ENCODE data around the gene C1QL2. TPM values are rescaled to one million over a fixed set of nuclear protein-coding genes. Genes with fewer than 3 reads are reported as not detected.
A peak's percentile ranks its signal among the peaks of the same experiment; 100 is the strongest.

Gene C1QL2
- total and polyA plus RNA-seq, 9 donors: not detected

DNA sequence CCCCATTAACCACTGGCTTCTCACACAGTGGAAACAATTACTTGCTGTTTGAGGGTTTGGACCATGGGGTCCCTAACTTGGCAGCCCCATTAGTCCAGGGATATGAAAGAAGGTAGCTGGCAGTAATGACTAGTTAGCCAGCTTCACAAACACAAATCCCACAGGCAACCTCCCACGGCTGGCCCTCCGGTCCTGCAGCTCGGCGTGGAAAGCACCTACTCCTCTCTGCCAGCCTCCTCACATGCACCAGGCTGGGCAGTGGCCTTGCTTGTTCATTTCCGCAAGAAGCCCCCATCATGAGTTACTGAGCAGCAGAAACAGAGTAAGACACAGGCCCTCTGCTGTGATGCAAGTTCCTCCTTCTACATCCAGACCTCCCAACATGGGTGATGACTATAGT is 13.7 kb downstream of the C1QL2 start:
- DNase-seq: no peak
- Histone ChIP-seq H3K4me1 (ENCODE audit: control insufficient read depth, insufficient read depth, low read length) (no peaks in the 10 kb centered on the region), H3K27me3 (ENCODE audit: control insufficient read depth, insufficient read depth, low read length) (peaks cover 3% of the 10 kb centered on the region), H3K4me3 (ENCODE audit: low read length) (no peak overlapping the region), H3K9me3 (replicated peaks; ENCODE audit: control insufficient read depth, low read depth, low read length) (no peaks in the 10 kb centered on the region), H3K36me3 (ENCODE audit: control insufficient read depth, insufficient read depth, low read length) (no peaks in the 10 kb centered on the region), H3K27ac (ENCODE audit: low read length) (no peak overlapping the region)
- 75% methylated on average over 4 of the region's 5 CpGs for WGBS (ENCODE audit: insufficient coverage)

DNA sequence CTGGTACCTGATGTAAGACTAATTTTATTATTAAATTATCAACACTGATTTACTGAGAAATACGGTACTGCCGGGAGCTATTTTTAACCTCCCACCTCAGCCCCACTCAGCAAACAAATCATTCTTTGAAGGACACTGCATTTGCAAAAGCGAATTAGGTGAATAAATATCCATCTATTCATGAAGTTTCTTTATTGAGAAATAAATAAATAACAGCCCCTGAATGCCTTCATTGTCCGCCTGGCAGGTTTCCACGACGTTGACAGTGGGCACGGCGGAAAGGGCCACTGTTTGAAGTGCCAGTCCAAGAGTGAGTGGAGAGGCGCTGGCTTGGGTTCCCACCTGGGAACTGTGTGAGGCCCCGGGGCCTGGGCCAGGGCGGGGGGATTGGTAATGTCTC is 15.7 kb downstream of the C1QL2 start:
- DNase-seq: no peak
- no peak overlapping the region for H3K27ac ChIP-seq (ENCODE audit: low read length)
- no peak overlapping the region for H3K4me3 ChIP-seq (ENCODE audit: low read length)
- 70% methylated on average over 8 of the region's 11 CpGs for WGBS (ENCODE audit: insufficient coverage)
- peaks cover 7% of the 10 kb centered on the region for H3K27me3 ChIP-seq (ENCODE audit: control insufficient read depth, insufficient read depth, low read length)
- H3K4me1 ChIP-seq (ENCODE audit: control insufficient read depth, insufficient read depth, low read length): no peaks in the 10 kb centered on the region
- H3K9me3 ChIP-seq (replicated peaks; ENCODE audit: control insufficient read depth, low read depth, low read length): no peaks in the 10 kb centered on the region
- H3K36me3 ChIP-seq (ENCODE audit: control insufficient read depth, insufficient read depth, low read length): no peaks in the 10 kb centered on the region

DNA sequence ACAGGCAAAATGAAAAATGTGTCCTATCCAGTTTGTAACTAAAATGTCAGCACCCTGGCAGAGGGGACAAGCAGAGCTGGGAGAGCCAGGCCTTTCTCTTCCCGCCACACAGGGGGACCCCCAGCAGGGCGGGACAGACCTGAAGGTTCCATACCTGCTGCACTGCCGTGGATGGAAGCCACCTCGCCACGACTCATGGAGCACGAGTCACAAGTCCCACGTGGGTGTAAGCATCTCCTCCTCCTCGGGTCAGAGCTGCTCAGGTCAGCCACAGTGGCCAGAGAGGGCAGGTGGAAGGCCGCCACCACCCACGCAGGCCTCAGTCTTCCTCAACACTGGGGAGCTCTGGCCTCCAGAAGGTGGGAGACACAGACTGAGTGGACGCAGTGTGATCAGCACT is 21.0 kb downstream of the C1QL2 start:
- DNase-seq: no peak
- no peak overlapping the region for H3K27ac ChIP-seq (ENCODE audit: low read length)
- H3K4me3 ChIP-seq (ENCODE audit: low read length): no peak overlapping the region
- H3K36me3 ChIP-seq (ENCODE audit: control insufficient read depth, insufficient read depth, low read length): no peaks in the 10 kb centered on the region
- no peaks in the 10 kb centered on the region for H3K9me3 ChIP-seq (replicated peaks; ENCODE audit: control insufficient read depth, low read depth, low read length)
- H3K4me1 ChIP-seq (ENCODE audit: control insufficient read depth, insufficient read depth, low read length): no peaks in the 10 kb centered on the region
- 82% methylated on average over 11 of the region's 11 CpGs for WGBS (ENCODE audit: insufficient coverage)
- H3K27me3 ChIP-seq (ENCODE audit: control insufficient read depth, insufficient read depth, low read length): peaks cover 7% of the 10 kb centered on the region

DNA sequence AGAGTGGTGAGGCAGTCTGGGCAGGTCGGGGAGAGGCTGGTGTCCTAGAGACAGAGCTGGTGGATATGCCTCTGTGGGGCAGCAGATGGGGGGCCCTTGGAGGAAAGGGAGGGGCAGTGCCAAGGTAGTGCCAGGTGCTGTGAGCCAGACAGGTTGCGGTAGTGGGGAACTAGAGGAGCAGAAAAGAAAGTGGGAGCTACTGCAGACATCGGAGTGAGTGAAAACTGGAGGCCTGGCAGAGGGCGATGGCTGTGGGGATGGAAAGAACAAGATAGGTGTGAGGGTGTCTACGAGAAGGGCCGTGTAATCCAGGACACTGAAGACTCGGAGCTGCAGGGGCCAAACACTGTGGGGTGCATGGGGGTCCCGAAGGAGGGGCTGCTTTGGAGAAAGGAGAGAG is 21.7 kb downstream of the C1QL2 start:
- no peak for DNase-seq
- no peak overlapping the region for H3K4me3 ChIP-seq (ENCODE audit: low read length)
- 74% methylated on average over 7 of the region's 8 CpGs for WGBS (ENCODE audit: insufficient coverage)

DNA sequence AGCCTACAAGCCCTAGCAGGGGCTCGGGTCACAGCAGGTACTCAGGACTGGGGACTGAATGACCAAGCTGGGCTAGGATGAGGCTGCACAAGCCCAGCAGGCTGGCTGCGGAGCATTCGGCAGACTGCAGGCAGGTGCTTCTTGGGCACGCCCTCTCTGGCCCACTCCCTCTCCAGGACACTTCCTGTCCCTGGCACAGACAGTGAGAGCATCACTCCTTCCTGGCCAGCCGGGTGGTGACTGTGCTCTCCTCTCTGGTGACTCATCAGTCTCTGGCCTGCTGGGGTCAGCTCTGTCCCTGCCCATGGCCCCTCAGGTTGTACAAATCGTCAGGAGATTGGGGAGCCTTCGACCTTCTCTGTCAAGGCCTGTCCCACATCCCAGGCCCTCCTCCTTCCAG is 22.5 kb downstream of the C1QL2 start:
- no peak for DNase-seq
- WGBS (ENCODE audit: insufficient coverage): 56% methylated on average over 6 of the region's 7 CpGs
- Histone ChIP-seq H3K27me3 (ENCODE audit: control insufficient read depth, insufficient read depth, low read length) (peaks cover 7% of the 10 kb centered on the region), H3K36me3 (ENCODE audit: control insufficient read depth, insufficient read depth, low read length) (no peaks in the 10 kb centered on the region), H3K4me3 (ENCODE audit: low read length) (no peak overlapping the region), H3K27ac (ENCODE audit: low read length) (no peak overlapping the region), H3K4me1 (ENCODE audit: control insufficient read depth, insufficient read depth, low read length) (no peaks in the 10 kb centered on the region), H3K9me3 (replicated peaks; ENCODE audit: control insufficient read depth, low read depth, low read length) (no peaks in the 10 kb centered on the region)

More for the DNA sequence above, 21.7 kb downstream of the C1QL2 start:
- no peak overlapping the region for H3K27ac ChIP-seq (ENCODE audit: low read length)
- peaks cover 7% of the 10 kb centered on the region for H3K27me3 ChIP-seq (ENCODE audit: control insufficient read depth, insufficient read depth, low read length)
- H3K9me3 ChIP-seq (replicated peaks; ENCODE audit: control insufficient read depth, low read depth, low read length): no peaks in the 10 kb centered on the region
- H3K4me1 ChIP-seq (ENCODE audit: control insufficient read depth, insufficient read depth, low read length): no peaks in the 10 kb centered on the region
- no peaks in the 10 kb centered on the region for H3K36me3 ChIP-seq (ENCODE audit: control insufficient read depth, insufficient read depth, low read length)

DNA sequence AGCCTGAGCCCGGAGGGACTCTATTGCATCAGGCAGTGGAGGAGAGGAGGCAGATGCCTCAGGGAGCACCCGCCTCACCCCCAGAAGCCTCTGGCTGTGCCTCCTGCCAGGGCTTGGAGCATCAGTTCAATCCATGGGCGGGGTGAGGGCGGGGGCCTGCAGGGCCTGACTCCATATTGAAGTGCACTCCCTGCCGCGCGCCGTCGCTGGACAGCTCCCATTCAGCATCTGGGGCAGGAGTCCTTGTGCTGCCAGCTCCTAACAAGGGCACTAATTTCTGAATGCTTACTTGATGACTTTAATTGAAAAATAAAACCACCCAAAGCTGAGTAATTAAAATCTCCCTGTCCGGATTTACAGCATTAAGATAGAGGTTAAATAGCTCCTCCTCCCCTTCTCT is 23.8 kb downstream of the C1QL2 start:
- H3K36me3 ChIP-seq (ENCODE audit: control insufficient read depth, insufficient read depth, low read length): no peaks in the 10 kb centered on the region
- no peaks in the 10 kb centered on the region for H3K9me3 ChIP-seq (replicated peaks; ENCODE audit: control insufficient read depth, low read depth, low read length)
- no peak overlapping the region for H3K27ac ChIP-seq (ENCODE audit: low read length)
- no peak for DNase-seq
- no peaks in the 10 kb centered on the region for H3K4me1 ChIP-seq (ENCODE audit: control insufficient read depth, insufficient read depth, low read length)
- 54% methylated on average over 3 of the region's 10 CpGs for WGBS (ENCODE audit: insufficient coverage)
- no peak overlapping the region for H3K4me3 ChIP-seq (ENCODE audit: low read length)
- H3K27me3 ChIP-seq (ENCODE audit: control insufficient read depth, insufficient read depth, low read length): peaks cover 17% of the 10 kb centered on the region

DNA sequence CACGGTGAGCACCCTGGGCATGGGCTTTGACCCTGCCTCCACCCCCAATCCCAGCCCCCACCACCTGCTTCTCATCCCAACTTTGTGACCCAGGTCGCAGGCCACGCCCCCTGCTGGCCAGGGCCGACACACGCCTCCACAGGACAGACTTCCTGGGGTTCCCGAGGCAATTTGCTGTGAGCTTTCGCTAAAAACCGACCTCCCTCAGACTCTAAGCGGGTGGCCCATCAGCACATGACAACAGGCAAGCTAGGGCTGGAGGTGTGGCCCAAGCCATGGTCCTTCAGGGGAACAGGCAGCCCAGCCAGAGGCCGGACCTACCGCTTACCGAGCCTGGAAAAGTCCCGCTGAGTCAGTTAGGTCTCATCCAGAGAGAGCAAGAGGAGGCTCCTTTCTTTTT is 31.9 kb downstream of the C1QL2 start:
- DNase-seq: no peak

DNA sequence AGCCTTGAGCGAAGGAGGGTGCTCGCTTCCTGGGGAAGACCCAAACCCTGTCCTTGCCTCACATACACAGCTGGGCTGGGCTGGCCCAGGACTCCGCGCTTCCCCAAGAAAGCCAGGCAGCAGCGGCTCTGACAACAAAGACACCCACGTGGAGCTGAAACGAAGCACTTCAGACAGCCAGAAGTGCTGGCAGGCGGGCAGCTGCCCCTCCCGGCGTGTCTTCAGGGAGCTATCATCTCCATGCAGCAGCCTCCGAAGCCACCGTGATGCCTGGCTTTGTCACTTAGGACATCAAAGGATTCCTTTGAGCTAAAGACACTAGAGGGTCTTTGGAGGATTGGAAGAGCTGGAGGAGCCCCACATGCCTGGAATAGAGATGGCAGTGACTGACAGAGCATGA is 35.2 kb downstream of the C1QL2 start:
- 24% methylated on average over 12 of the region's 12 CpGs for WGBS (ENCODE audit: insufficient coverage)
- H3K4me1 ChIP-seq (ENCODE audit: control insufficient read depth, insufficient read depth, low read length): no peaks in the 10 kb centered on the region
- no peaks in the 10 kb centered on the region for H3K9me3 ChIP-seq (replicated peaks; ENCODE audit: control insufficient read depth, low read depth, low read length)
- no peak overlapping the region for H3K4me3 ChIP-seq (ENCODE audit: low read length)
- no peak for DNase-seq
- peaks cover 19% of the 10 kb centered on the region for H3K27me3 ChIP-seq (ENCODE audit: control insufficient read depth, insufficient read depth, low read length)
- H3K36me3 ChIP-seq (ENCODE audit: control insufficient read depth, insufficient read depth, low read length): no peaks in the 10 kb centered on the region
- no peak overlapping the region for H3K27ac ChIP-seq (ENCODE audit: low read length)

More for the DNA sequence above, 31.9 kb downstream of the C1QL2 start:
- H3K27me3 ChIP-seq (ENCODE audit: control insufficient read depth, insufficient read depth, low read length): peaks cover 34% of the 10 kb centered on the region
- no peak overlapping the region for H3K27ac ChIP-seq (ENCODE audit: low read length)
- no peaks in the 10 kb centered on the region for H3K36me3 ChIP-seq (ENCODE audit: control insufficient read depth, insufficient read depth, low read length)
- 0% methylated on average over 4 of the region's 13 CpGs for WGBS (ENCODE audit: insufficient coverage)
- no peak overlapping the region for H3K4me3 ChIP-seq (ENCODE audit: low read length)
- no peaks in the 10 kb centered on the region for H3K4me1 ChIP-seq (ENCODE audit: control insufficient read depth, insufficient read depth, low read length)
- H3K9me3 ChIP-seq (replicated peaks; ENCODE audit: control insufficient read depth, low read depth, low read length): no peaks in the 10 kb centered on the region

DNA sequence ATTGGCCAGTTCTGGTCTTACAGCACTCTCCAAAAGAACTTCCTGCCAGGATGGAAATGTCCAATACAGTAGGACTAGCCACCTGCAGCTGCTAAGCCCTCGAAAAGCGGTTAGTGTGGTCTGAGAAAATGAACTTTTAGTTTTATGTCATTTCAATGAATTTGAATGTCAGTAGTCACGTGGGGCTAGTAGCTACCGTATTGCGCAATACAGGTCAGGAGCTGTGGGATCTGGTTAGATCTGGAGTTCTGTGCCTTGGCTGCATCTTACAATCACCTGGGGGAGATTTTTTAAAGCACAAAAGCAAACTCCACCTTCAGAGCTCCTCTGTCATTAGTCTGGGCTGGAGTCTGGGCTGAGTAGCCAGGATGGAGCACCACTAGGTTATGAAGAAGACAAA is 35.9 kb downstream of the C1QL2 start:
- no peak for DNase-seq
- no peak overlapping the region for H3K4me3 ChIP-seq (ENCODE audit: low read length)
- H3K27me3 ChIP-seq (ENCODE audit: control insufficient read depth, insufficient read depth, low read length): peaks cover 12% of the 10 kb centered on the region
- H3K27ac ChIP-seq (ENCODE audit: low read length): no peak overlapping the region
- H3K9me3 ChIP-seq (replicated peaks; ENCODE audit: control insufficient read depth, low read depth, low read length): no peaks in the 10 kb centered on the region
- no peaks in the 10 kb centered on the region for H3K4me1 ChIP-seq (ENCODE audit: control insufficient read depth, insufficient read depth, low read length)
- H3K36me3 ChIP-seq (ENCODE audit: control insufficient read depth, insufficient read depth, low read length): no peaks in the 10 kb centered on the region
- WGBS (ENCODE audit: insufficient coverage): 80% methylated on average over 2 of the region's 5 CpGs

DNA sequence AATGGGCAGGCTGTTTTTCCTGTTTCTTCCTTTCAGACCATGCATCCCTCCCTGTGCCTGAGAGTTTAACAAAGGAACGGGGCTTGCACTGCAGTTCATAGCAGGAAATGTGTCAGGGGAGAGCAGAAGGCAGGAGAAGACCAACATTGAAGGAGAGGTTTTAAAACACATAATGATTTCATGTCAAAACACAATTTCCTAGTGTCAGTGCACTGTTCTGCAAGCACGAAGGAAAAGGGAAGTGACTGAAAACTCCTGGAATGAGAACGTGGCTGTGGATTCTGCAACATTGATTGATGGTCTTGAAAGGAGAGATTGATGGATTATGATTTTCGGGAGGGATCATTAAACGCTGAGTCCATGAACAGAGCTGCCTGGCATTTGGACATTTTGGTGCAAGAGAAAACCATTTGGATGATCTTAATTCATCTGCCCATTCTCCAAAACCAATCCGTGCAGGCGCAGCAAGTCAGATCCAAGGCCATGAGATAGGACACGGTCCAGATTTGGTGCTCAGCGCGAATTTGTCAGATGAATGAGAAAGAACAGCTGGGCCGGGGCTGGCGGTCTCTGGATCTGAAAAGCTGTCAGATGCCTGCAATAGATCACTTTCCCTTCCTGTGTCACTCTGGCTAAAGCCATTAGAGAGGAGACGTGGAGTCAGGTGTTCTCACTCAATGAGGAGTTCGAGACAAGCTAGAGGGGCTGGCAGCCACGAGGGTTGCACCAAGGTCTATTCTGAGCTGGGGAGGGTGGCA is 38.4 kb downstream of the C1QL2 start:
- no peak overlapping the region for H3K4me3 ChIP-seq (ENCODE audit: low read length)
- no peak overlapping the region for H3K27ac ChIP-seq (ENCODE audit: low read length)
- peak; percentile 5 for DNase-seq
- 50% methylated on average over 14 of the region's 15 CpGs for WGBS (ENCODE audit: insufficient coverage)
- H3K27me3 ChIP-seq (ENCODE audit: control insufficient read depth, insufficient read depth, low read length): peaks cover 9% of the 10 kb centered on the region
- H3K4me1 ChIP-seq (ENCODE audit: control insufficient read depth, insufficient read depth, low read length): no peaks in the 10 kb centered on the region
- no peaks in the 10 kb centered on the region for H3K9me3 ChIP-seq (replicated peaks; ENCODE audit: control insufficient read depth, low read depth, low read length)
- H3K36me3 ChIP-seq (ENCODE audit: control insufficient read depth, insufficient read depth, low read length): no peaks in the 10 kb centered on the region
